Left ventricle myocardium superior (tissue), 1 donor: ENCODE results near the gene NOL4L. TPM values are rescaled to one million over a fixed set of nuclear protein-coding genes. Genes with fewer than 3 reads are reported as not detected.
"Not testable (repeated sequence)": the region's sequence is repeated elsewhere in the genome, so short reads cannot be mapped to it uniquely, and the experiment has no call there.

Source experiments
- ATAC-seq: fragments of 200-7000 bp; cut with Tn5 transposase; one replicate; pipeline ENCODE4 v1.9.1; 2020; ENCODE audit warnings: mild to moderate bottlenecking, moderate library complexity
- DNase-seq: peaks from one replicate; pipeline ENCODE4 v3.0.0-alpha.2; 2020
- intact Hi-C: fragments of 100-400 bp; cut with micrococcal nuclease; formaldehyde crosslinking; loops from one replicate; pipeline ENCODE4 v1.11.0; 2022
- total RNA-seq: library from RNA; stranded (reverse); fragmentation: NEBNext Ultra II Directional; extraction: Animal tissue kit (Norgen Biotek cat#: 25700); gene quantifications from one replicate; pipeline ENCODE4 v1.2.1, GENCODE V29; 2021
- donor health status: DM: no; HTN: yes; CAD: no; lungs with severe emphysema.

NOL4L gene
- total RNA-seq, 1 donor from 2014 or later, result 5.2 TPM

DNA sequence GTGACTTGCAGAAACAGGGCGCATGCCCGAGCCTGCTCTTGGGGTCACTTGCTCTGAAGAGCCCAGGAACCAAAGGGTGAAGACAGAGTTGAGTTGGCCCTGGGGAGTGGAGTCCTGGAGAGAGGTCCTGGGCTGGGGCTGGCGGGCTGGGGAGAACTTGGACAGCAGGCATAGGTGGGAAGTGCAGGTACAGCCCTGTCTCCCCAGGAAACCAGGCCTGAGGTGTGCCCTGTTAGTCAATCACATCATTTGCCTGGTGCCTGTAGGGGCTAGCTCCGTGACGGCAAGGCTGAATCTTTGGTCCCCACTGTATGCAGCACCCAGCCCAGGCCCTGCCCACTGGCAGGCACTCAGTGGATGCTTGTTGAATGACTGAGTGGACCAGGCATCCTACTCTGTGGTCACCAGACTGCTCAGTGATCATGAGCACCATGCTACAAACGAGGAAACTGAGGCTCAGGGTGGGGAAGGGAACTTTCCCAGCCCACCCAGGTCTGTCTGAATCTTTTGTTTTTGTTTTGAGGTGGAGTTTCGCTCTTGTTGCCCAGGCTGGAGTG is 15.6 kb upstream of the NOL4L start:
- intact Hi-C loops, result no loop called here
- DNase-seq (no peak), ATAC-seq (no peak)

DNA sequence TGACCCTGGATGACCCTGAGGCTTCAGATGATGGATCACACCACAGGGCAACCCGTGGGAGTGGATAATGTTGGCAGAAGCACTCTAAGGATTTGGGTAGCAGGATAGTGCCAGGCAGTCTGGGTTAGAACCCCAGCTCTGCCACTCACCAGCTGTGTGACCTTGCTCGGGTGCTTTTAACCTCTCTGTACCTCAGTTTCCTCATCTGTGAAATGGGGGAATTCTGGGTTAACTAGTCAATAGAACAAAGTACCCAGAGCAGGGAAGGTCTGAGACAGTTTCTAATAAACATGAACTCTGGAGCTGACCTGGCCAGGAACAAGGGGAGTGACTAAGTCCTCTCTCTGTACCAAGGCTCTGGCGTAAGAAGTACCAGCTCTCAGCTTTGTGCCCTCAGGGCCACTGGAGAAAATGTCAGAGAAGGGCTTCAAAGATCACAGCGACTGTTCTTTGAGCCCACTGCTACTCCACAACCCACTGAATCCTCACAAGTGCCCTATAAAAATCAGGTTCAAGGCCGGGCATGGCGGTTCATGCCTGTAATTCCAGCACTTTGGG is 14.7 kb upstream of the NOL4L start:
- intact Hi-C loops, result no loop called here
- ATAC-seq, result no peak

DNA sequence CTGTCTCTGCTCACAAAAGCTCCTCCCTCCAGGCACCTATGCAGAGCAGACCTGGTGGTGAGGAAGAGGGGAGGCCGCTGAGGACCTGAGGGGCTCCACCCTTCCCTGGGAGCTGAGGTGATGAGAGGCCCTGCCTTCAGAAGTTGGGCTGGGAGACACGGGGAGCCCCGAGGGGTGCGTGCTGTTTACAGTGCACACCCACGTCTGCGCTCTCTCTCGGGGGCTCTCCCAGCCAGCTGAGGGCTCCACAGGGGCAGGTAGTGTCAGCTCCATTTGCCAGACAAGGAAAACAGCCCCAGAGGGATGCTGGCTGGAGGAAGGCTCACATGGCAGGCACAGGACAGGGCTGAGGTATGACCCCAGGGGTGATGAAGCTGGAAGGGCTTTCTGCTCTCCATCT is 13.5 kb upstream of the NOL4L start:
- DNase-seq, result no peak
- no peak for ATAC-seq
- intact Hi-C loops, result no loop called here

More for the DNA sequence above, 14.7 kb upstream of the NOL4L start:
- no peak for DNase-seq

DNA sequence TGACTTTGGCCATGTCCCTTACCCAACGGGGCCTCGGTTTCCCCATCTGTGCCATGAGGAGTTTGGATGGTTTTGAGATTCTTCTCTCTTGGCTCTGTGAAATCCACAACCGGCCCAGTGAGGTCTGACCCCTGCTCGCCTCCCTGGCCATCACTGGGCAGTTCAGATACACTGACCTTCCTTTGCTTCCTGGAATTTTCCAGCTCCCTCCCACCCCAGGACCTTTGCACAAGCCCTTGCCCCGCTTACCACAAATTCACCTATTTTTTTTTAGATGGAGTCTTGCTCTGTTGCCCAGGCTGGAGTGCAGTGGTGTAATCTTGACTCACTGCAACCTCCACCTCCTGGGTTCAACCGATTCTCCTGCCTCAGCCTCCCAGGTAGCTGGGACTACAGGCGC is 12.6 kb upstream of the NOL4L start:
- no peak for ATAC-seq
- intact Hi-C loops, result no loop called here

DNA sequence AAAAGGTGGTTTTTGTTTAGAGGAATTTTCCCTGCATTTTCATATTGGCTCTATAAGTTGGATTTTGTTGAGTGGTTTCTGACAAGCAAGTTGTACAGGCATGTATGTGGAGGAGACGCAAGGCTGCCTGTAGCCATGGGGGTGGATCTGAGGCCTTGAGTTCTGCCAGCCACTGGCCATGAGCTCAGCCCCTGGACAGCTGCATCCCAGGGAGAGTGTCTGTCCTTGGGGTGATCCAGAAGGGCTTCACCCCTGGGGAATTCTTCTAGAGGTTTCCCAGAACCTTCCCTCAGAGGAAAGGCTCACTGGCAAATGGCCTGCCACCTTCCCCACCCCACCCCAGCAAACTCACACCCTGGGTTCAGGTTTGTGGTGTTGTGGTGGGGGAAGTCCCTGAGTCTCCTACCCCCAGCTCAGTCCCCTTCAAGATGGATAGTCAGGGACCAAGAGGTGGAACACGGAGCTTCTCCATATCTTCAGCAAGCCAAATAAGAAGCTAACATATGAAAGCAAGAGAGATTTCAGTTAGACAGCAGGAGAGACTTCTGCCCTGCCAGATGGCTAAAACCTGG is 11.6 kb upstream of the NOL4L start:
- no peak for DNase-seq
- intact Hi-C loops, result no loop called here

More for the DNA sequence above, 12.6 kb upstream of the NOL4L start:
- DNase-seq, result no peak

DNA sequence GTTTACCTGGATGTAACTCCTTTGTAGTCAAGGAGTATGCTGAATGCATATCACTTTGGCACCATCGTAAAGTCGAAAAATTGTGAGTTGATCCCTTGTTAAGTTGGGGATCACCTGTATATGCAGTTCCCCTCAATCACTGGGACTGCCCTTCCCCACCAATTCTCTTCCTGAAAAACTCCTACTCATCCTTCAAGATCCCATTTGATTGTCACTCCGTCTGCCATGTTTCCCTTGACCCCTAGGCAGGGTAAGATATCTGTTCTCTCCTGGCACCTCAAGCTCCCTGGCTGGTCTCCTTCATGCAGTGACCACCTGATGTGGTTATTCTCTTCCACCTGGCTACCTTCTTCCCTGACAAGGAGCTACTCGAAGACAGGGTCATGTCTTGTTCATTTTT is 10.0 kb upstream of the NOL4L start:
- no peak for DNase-seq
- intact Hi-C loops, result no loop called here
- ATAC-seq, result no peak

More for the DNA sequence above, 11.6 kb upstream of the NOL4L start:
- ATAC-seq, result no peak

DNA sequence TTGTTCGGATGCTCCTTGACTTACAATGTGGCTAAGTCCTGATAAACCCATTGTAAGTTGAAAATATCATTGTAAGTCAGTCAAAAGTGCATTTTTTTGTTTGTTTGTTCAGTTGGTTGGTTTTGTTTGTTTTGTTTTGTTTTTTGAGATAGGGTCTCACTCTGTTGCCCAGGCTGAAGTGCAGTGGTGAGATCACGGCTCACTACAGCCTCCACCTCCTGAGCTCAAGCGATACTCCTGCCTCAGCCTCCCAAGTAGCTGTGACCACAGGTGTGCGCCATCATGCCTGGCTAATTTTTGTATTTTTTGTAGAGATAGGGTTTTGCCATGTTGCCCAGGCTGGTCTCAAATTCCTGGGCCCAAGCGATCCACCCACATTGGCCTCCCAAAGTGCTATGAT is 9.5 kb upstream of the NOL4L start:
- ATAC-seq, intact Hi-C loops, DNase-seq: not testable (repeated sequence)

DNA sequence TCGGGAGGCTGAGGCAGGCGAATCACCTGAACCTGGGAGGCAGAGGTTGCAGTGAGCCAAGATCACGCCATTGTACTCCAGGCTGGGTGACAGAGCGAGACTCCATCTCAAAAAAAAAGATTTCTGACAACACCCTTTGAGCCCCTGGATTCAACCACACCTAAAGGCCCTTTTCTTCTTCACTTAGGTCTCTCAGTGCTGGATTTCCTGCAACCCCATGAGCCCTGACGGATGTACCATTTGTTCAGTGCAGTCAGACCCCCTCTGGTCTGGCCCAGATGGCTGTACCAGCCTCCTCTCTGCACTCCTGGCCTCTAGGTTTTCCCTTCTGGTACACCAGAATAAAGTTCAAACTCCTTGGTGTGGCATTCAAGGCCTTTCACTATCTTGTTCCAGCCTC is 9.1 kb upstream of the NOL4L start:
- intact Hi-C loops, result no loop called here
- ATAC-seq (no peak), DNase-seq (no peak)

DNA sequence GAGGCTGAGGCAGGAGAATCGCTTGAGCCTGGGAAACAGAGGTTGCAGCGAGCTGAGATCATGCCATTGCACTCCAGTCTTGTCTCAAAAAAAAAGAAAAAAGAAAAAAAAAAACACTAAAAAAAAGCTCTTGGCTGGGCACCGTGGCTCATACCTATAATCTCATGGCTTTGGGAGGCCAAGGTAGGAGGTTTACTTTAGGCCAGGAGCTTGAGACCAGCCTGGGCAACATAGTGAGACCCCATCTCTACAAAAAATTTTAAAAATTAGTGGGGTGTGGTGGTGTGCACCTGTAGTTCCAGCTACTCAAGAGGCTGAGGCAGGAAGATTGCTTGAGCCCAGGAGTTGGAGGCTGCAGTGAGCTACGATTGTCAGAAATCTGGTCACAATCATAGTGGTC is 7.5 kb upstream of the NOL4L start:
- DNase-seq, ATAC-seq, intact Hi-C loops: not testable (repeated sequence)

DNA sequence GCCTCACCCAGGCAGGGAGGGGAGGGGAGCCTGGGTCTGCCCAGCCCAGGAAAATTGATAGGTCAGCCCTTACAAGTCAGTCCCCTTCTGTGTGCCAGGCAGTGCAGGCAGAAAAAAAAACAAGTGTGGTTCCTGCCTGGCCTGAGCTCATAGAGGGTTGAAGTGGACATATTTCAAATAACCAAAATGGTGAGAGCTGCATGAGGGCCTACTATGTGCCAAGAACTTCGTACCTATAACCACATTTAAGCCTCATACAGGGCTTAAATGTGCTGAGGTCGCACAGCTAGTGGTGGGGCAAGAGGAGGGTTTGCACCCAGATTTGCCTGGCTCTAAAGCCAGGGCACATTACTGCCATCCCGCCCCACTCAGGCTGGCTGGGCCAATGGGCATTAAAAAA is 6.9 kb upstream of the NOL4L start:
- no peak for DNase-seq
- intact Hi-C loops, result no loop called here
- no peak for ATAC-seq

DNA sequence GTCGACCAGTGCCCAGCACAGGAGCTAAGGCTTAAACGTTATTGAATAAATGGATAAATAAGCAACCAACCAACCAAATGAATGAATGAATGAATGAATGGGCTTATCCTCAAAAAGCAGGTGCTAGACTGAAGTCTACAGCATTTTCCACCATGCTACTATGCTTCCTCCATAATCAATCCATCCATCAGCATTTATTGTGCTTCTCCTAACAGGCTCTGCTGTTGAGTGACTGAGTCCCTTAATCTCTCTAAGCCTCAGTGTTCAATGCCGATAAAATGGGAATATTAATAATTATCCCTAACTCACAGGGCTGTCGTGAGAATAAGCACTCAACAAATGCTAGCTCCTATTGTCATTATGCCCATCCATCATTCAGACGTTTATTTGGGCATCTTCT is 4.6 kb upstream of the NOL4L start:
- intact Hi-C loops, result no loop called here
- DNase-seq (no peak), ATAC-seq (no peak)

DNA sequence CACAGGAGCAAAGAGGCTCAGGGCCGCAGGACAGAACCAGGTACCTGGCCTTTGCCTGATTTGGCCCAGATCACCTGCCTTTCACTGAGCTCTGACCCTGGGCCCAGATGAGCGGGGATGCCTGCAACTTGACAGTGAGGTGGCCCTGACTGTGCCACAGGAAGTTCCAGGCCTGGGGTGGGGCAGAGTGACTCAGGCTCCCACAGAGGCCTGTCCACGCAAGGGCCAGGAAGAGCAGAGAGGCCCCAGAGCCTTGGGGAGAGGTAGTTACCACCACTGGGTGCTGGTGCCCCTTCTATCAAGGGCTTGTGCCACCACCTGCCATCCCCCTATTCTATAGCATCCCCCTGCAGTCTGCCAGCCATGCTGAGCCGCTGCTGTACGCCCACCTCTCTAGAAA is 4.1 kb upstream of the NOL4L start:
- intact Hi-C loops, result no loop called here
- ATAC-seq, result no peak
- no peak for DNase-seq

DNA sequence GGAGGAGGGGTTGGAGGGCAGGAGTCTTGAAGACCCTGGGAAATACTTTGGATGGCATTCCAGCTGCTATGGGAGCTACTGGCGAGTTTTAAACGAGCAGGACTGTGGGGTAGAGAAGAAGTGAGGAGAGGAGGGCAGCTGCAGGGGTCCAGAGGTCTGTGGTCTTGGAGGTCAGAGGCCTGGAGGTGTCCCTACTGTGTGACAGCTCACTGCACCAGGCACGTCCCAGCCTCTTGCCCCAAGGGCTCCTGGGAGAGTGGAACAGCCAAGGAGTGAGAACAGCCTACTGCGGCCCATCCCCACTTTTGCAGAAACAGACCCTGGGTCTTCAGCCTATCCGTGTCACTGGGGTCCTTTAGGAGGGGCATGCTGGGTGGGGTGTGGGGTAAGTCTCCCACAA is 2.9 kb upstream of the NOL4L start:
- DNase-seq (no peak), ATAC-seq (no peak)
- intact Hi-C loops, result no loop called here

DNA sequence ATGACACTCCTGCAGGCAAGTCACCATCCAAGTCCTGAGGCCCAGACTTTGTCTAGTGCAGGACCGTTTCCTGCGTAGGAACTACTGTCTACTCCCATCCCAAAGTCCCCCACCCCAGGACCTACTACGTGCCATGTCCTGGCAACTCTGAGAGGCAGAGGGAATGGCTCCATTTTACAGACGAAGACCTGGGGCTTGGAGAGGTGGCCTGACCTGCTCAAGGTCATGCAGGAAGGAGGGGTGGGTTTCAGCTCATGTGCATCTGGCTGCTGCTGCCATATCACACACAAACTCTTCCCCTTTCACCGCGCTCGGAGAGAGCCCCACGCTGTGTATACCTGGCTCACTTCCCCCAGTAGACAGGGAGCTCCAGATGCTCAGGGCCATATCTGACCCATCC is 1.2 kb upstream of the NOL4L start:
- ATAC-seq, result no peak
- intact Hi-C loops, result no loop called here
- DNase-seq, result no peak

DNA sequence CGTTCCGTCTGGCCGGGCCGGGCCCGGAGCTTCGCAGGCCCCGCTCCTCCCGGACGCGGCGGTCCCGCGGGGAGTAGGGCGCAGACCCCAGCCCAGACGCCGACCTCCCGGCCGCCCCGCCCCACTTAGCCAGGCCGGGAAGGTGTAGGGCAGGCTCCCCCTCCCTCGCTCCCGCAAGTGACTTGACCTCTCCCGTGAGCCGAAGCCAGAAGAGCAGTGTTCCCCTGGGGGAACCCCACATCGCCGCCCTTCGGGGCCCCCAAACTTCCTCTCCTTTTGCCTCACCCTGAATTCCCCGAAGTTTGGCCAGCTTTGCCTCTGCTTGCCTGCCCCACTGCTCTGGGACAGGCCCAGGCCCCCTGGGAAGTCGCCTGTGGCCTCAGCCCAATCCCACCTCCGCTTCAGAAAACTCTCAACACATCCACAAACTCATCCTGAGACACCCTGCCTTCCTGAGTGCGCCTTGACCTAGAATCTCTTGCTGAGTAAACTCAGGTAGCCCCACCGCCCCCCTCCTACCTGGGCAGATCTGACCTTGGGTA is 524 bp upstream of the NOL4L start:
- DNase-seq (no peak), ATAC-seq (no peak)
- intact Hi-C loops, result no loop called here

DNA sequence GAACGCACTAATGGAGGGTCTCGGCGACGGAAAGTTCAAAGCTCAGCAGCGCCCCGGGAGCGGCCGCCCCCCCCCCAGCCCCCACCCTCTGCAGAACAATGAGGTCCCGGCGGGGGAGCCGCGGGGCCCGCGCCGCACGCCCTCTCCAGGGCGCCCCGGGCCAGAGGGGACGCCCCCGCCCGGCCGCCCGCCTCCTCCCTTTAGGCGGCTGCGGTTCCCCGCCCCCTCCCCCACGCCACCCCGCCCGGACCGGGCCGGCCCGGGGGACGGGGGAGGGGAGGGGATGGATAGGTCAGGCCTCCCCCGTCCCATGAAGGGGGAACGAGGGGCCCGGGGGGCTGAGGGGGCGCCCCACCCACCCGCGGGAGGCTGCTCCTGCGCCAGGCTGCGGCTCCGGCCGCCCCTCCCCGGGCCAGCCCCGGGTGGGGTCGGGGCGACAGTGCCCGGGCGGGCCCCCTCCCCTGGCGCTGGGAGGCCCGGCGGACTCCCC is 1.5 kb downstream of the NOL4L start:
- ATAC-seq (peak; percentile 50), DNase-seq (no peak)
- intact Hi-C loops, result no loop called here

DNA sequence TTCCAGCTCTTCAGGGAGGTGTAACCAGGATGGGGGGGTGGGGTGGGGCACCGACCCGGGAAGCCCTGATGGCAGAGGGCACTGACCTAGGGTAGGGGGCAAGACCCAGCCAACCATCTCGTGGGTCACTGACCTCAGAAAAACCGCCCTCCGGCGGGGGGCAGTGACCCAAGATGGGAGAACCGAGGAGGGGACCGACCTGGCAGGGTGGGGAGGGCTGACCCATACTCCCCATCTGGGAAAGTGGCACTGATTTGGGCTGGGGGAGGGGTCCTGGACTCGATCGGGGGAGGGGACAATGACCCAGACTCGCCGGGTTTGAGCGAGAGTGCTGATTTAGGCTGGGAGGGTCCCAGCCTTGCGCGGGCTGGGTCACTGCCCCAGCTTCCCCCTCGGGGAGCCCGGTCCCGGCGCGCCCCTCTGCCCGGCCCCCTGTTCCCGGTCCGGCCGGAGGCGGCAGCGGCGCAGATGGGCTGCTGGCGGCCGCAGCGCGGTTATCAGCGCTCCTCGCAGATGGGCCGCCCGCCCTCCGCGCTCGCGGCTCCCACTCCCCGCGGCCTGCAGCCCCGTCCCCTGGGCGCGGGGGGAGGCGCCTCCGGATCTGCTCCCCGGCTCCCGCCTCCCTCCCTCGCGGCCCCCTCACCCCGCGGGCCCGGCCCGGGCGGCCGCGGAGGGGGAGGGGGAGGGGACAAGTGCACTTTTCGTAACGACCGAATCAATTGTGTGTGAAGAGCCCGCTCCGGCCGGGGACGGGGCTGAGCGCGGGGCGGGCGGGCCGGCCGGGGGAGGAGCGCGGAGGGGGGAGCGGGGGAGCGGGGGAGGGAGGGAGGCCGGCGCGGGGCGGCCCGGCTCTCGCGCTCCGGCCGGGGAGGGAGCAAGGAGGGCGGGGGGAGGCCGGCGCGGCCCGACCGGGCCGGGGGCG is 2.2 kb downstream of the NOL4L start:
- ATAC-seq, result peak; percentile 60
- peak; percentile 53 for DNase-seq
- intact Hi-C loops, result no loop called here

DNA sequence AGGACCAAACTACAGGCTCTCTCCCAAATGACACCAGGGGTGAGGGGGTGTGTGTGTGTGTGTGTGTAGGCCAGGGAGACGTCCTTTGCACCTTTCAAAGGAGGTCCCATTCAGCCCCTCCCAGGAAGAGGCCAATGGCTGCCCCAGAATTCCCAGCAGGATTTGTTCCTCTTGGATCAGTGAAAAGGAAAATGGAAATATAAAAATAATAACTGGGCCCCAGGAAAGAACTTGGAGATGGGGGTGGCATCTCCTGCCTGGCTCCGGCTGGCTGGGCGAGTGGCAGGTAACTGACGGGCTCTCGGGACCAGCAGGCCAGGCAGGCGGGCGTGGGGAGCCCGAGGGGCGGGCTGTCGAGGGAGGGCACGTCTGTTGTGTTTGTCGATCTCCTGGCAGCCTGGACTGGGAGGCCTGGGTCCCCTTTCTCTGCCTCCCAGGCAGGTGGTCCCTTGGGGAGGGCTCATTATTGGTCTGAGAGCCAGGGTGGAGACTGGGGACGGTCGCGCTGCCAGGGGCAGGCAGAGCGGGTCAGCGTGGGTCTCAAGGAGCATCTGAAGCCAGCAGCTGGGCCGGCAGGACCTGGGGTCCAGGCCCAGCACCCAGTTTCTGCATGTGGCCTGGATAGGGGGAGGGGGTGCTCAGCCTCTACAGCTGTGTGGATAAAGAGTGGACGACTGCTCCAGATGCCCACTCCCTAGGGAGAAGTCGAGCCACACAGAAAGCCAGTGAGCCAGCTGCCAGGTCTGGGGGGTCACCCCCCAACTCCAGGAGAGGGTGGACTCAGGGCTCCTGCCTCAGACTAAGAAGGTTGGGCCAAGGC is 3.1 kb downstream of the NOL4L start:
- no peak for ATAC-seq
- intact Hi-C loops, result no loop called here
- no peak for DNase-seq
